Memory B cell (primary cell): ENCODE results near the gene KCNT1.

Experiments used
- ATAC-seq: fragments of 150-1000 bp; cut with Tn5 transposase; 2 replicates; pipeline ENCODE4 v1.10.0; 2021; ENCODE audit warnings: low read depth, mild to moderate bottlenecking, moderate library complexity
- DNase-seq, 2 donors: peaks; one replicate each; pipeline ENCODE4 v3.0.0; 2022; ENCODE audit warnings: low spot score in 2 of 2
- H3K27ac Mint-ChIP-seq: one replicate; pipeline ENCODE4 v1.8.0; 2022; ENCODE audit warnings: mild to moderate bottlenecking, moderate library complexity, mixed read lengths
- H3K27me3 Mint-ChIP-seq: one replicate; pipeline ENCODE4 v1.8.0; 2022; ENCODE audit warnings: mixed read lengths
- H3K36me3 Mint-ChIP-seq: one replicate; pipeline ENCODE4 v1.8.0; 2022; ENCODE audit warnings: mild to moderate bottlenecking, mixed read lengths
- H3K4me1 Mint-ChIP-seq: one replicate; pipeline ENCODE4 v1.8.0; 2022; ENCODE audit warnings: mixed read lengths
- H3K4me3 Mint-ChIP-seq: one replicate; pipeline ENCODE4 v1.8.0; 2022; ENCODE audit warnings: mild to moderate bottlenecking, moderate library complexity, mixed read lengths
- H3K9me3 Mint-ChIP-seq: one replicate; pipeline ENCODE4 v1.8.0; 2022; ENCODE audit warnings: mixed read lengths

Gene KCNT1

GRCh38 chr9:135821116-135821515, 119.1 kb downstream of the KCNT1 start:
- H3K27me3 Mint-ChIP-seq = no peaks in the 10 kb centered on the region
- DNase-seq (no peak), ATAC-seq (no peak)
- peaks cover 2% of the 10 kb centered on the region for H3K4me1 Mint-ChIP-seq
- H3K4me3 Mint-ChIP-seq = no peak overlapping the region
- no peak overlapping the region for H3K27ac Mint-ChIP-seq
- H3K9me3 Mint-ChIP-seq = no peaks in the 10 kb centered on the region
- peaks cover 52% of the 10 kb centered on the region for H3K36me3 Mint-ChIP-seq

- DNase-seq = no peak
- ATAC-seq = no peak
- no peak overlapping the region for H3K4me3 Mint-ChIP-seq
- H3K9me3 Mint-ChIP-seq = no peaks in the 10 kb centered on the region
- no peak overlapping the region for H3K27ac Mint-ChIP-seq
- no peaks in the 10 kb centered on the region for H3K27me3 Mint-ChIP-seq
- H3K4me1 Mint-ChIP-seq = peaks cover 2% of the 10 kb centered on the region
- peaks cover 52% of the 10 kb centered on the region for H3K36me3 Mint-ChIP-seq
Measured at GRCh38 chr9:135821733-135822373, 119.9 kb downstream of the KCNT1 start.

GRCh38 chr9:135822374-135822755, 120.4 kb downstream of the KCNT1 start:
- ATAC-seq = no peak
- Mint-ChIP-seq H3K27me3 (no peaks in the 10 kb centered on the region), H3K36me3 (peaks cover 49% of the 10 kb centered on the region)

GRCh38 chr9:135823036-135823435, 121.1 kb downstream of the KCNT1 start:
- ATAC-seq (no peak), DNase-seq (no peak)
- Mint-ChIP-seq H3K27me3 (no peaks in the 10 kb centered on the region), H3K36me3 (peaks cover 48% of the 10 kb centered on the region), H3K4me1 (peaks cover 3% of the 10 kb centered on the region), H3K27ac (no peak overlapping the region), H3K9me3 (peaks cover under 1% of the 10 kb centered on the region), H3K4me3 (no peak overlapping the region)

More at GRCh38 chr9:135822374-135822755, 120.4 kb downstream of the KCNT1 start:
- DNase-seq = no peak
- peaks cover 2% of the 10 kb centered on the region for H3K4me1 Mint-ChIP-seq
- H3K9me3 Mint-ChIP-seq = no peaks in the 10 kb centered on the region
- H3K27ac Mint-ChIP-seq = no peak overlapping the region
- H3K4me3 Mint-ChIP-seq = no peak overlapping the region

- Mint-ChIP-seq H3K27me3 (no peaks in the 10 kb centered on the region), H3K36me3 (peaks cover 55% of the 10 kb centered on the region), H3K4me1 (peaks cover 6% of the 10 kb centered on the region), H3K9me3 (peaks cover 3% of the 10 kb centered on the region), H3K4me3 (no peak overlapping the region), H3K27ac (no peak overlapping the region)
- DNase-seq = no peak
- no peak for ATAC-seq
Measured at GRCh38 chr9:135825435-135826187, 123.6 kb downstream of the KCNT1 start.

GRCh38 chr9:135826188-135826545, 124.2 kb downstream of the KCNT1 start:
- ATAC-seq (no peak), DNase-seq (no peak)
- Mint-ChIP-seq H3K27me3 (no peaks in the 10 kb centered on the region), H3K36me3 (peaks cover 55% of the 10 kb centered on the region), H3K9me3 (peaks cover 3% of the 10 kb centered on the region), H3K4me1 (peaks cover 6% of the 10 kb centered on the region), H3K4me3 (no peak overlapping the region), H3K27ac (no peak overlapping the region)

GRCh38 chr9:135827301-135827700, 125.3 kb downstream of the KCNT1 start:
- Mint-ChIP-seq H3K27me3 (no peaks in the 10 kb centered on the region), H3K36me3 (peaks cover 51% of the 10 kb centered on the region), H3K4me1 (peaks cover 4% of the 10 kb centered on the region), H3K9me3 (peaks cover 3% of the 10 kb centered on the region), H3K27ac (no peak overlapping the region), H3K4me3 (no peak overlapping the region)
- no peak for ATAC-seq
- DNase-seq = no peak

GRCh38 chr9:135827866-135828580, 126.0 kb downstream of the KCNT1 start:
- H3K9me3 Mint-ChIP-seq = peaks cover 3% of the 10 kb centered on the region
- no peak overlapping the region for H3K4me3 Mint-ChIP-seq
- DNase-seq = no peak
- H3K4me1 Mint-ChIP-seq = peaks cover 4% of the 10 kb centered on the region
- H3K27ac Mint-ChIP-seq = no peak overlapping the region
- ATAC-seq = no peak
- H3K27me3 Mint-ChIP-seq = no peaks in the 10 kb centered on the region
- peaks cover 44% of the 10 kb centered on the region for H3K36me3 Mint-ChIP-seq

- no peak overlapping the region for H3K4me3 Mint-ChIP-seq
- no peaks in the 10 kb centered on the region for H3K27me3 Mint-ChIP-seq
- H3K9me3 Mint-ChIP-seq = peaks cover 3% of the 10 kb centered on the region
- H3K4me1 Mint-ChIP-seq = peaks cover 4% of the 10 kb centered on the region
- peaks cover 41% of the 10 kb centered on the region for H3K36me3 Mint-ChIP-seq
- H3K27ac Mint-ChIP-seq = no peak overlapping the region
- ATAC-seq = no peak
- DNase-seq = no peak
Measured at GRCh38 chr9:135828656-135829055, 126.7 kb downstream of the KCNT1 start.

GRCh38 chr9:135830496-135830895, 128.5 kb downstream of the KCNT1 start:
- no peak for DNase-seq
- Mint-ChIP-seq H3K27ac (no peak overlapping the region), H3K9me3 (peaks cover 3% of the 10 kb centered on the region), H3K4me1 (peaks cover 4% of the 10 kb centered on the region), H3K4me3 (no peak overlapping the region), H3K36me3 (peaks cover 44% of the 10 kb centered on the region), H3K27me3 (no peaks in the 10 kb centered on the region)
- no peak for ATAC-seq

GRCh38 chr9:135833864-135834263, 131.9 kb downstream of the KCNT1 start:
- Mint-ChIP-seq H3K4me1 (peaks cover 2% of the 10 kb centered on the region), H3K36me3 (peaks cover 27% of the 10 kb centered on the region), H3K27me3 (no peaks in the 10 kb centered on the region), H3K9me3 (peaks cover 2% of the 10 kb centered on the region), H3K4me3 (no peak overlapping the region), H3K27ac (no peak overlapping the region)
- ATAC-seq (no peak), DNase-seq (no peak)

- peaks cover 20% of the 10 kb centered on the region for H3K36me3 Mint-ChIP-seq
- no peaks in the 10 kb centered on the region for H3K9me3 Mint-ChIP-seq
- no peak overlapping the region for H3K4me3 Mint-ChIP-seq
- H3K27me3 Mint-ChIP-seq = no peaks in the 10 kb centered on the region
- H3K27ac Mint-ChIP-seq = no peak overlapping the region
- no peak for ATAC-seq
- no peaks in the 10 kb centered on the region for H3K4me1 Mint-ChIP-seq
- no peak for DNase-seq
Measured at GRCh38 chr9:135835131-135835530, 133.1 kb downstream of the KCNT1 start.

GRCh38 chr9:135839516-135839915, 137.5 kb downstream of the KCNT1 start:
- ATAC-seq (no peak), DNase-seq (no peak)
- Mint-ChIP-seq H3K27me3 (no peaks in the 10 kb centered on the region), H3K4me3 (no peak overlapping the region), H3K9me3 (peaks cover 5% of the 10 kb centered on the region), H3K36me3 (peaks cover 20% of the 10 kb centered on the region), H3K27ac (no peak overlapping the region), H3K4me1 (peaks cover 2% of the 10 kb centered on the region)

- no peak overlapping the region for H3K4me3 Mint-ChIP-seq
- peaks cover 5% of the 10 kb centered on the region for H3K9me3 Mint-ChIP-seq
- H3K4me1 Mint-ChIP-seq = peaks cover 2% of the 10 kb centered on the region
- no peaks in the 10 kb centered on the region for H3K27me3 Mint-ChIP-seq
- DNase-seq (no peak), ATAC-seq (no peak)
- H3K36me3 Mint-ChIP-seq = peaks cover 24% of the 10 kb centered on the region
- H3K27ac Mint-ChIP-seq = no peak overlapping the region
Measured at GRCh38 chr9:135840107-135840506, 138.1 kb downstream of the KCNT1 start.
